ENCODE results near the gene PTPRK. TPM values are rescaled to one million over a fixed set of nuclear protein-coding genes. Genes with fewer than 3 reads are reported as not detected.

PTPRK gene
- total and polyA plus RNA-seq, 9 of the 15 experiments (the other 6 are each of a cell fraction or from before 2014, with no cell fraction given), result 0.04 to 0.51 TPM; not detected in 7

DNA sequence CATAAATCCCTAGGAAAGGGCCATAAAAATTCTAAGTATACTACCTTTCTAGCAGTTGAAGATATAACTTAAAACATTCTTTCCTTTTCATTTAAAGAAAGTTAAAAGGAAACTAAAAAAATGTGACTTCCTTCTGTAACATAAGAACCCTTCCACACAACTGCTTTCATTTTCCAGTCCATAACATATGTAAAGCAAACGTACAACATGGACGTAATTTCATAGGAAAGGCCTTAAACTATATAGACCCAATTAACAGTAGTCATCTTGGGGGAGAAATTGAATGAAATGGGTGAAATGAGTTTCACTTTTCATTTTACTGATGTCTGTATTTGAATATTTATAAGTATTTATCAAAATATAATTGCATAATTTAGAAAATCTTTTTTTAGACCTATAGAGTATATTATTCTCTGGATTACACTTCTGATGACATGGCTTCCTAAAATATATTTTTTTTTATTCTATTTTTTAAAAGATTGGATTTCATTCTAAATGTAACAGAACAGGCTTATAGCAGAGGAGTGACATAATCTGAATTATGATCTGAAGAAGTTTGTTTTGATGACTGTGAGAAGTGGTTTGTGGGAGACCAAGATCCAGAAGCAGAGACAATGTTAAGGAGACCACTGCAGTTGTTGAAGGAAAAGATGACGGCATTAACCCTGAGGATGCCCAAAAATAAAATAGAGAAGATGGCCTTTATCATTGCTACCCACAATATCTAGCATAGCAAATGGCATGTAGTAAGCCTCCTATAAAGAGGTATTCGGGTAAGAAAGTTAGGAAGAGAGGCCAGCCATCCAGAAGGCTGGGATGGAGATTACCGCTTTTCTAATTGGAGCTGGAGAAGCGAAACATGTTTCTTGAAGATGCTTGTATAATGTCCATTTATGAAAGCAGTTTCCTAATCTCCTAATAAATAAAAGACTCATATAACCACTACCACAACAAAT, 260.4 kb downstream of the PTPRK start:
- Histone ChIP-seq H3K4me1 (replicated peaks in 1 of 2; ENCODE audit: control insufficient read depth in 2 of 2, insufficient read depth in 2 of 2, low read length in 2 of 2) (no peaks in the 10 kb centered on the region), H3K27ac (ENCODE audit: extremely low read depth, low read depth, low read length) (no peak overlapping the region), H3K36me3 (ENCODE audit: control insufficient read depth, insufficient read depth, low read length) (no peaks in the 10 kb centered on the region), H3K79me2 (ENCODE audit: control insufficient read depth, insufficient read depth, low read length) (no peaks in the 10 kb centered on the region), H3K4me2 (ENCODE audit: insufficient read depth, low read length) (no peak overlapping the region), H3K9me3 (replicated peaks; ENCODE audit: control insufficient read depth, insufficient read depth, low read depth, low read length) (no peaks in the 10 kb centered on the region), H3K4me3 (no peak overlapping the region), H3K9ac (ENCODE audit: insufficient read depth in 1 of 2, low read depth in 2 of 2, low read length in 2 of 2) (no peak overlapping the region), H2AFZ (ENCODE audit: low read depth, low read length) (no peak overlapping the region), H4K20me1 (replicated peaks; ENCODE audit: control insufficient read depth, insufficient read depth, low read length) (no peaks in the 10 kb centered on the region), H3K9me1 (ENCODE audit: control insufficient read depth, insufficient read depth, low read length) (no peaks in the 10 kb centered on the region), H3K27me3 (ENCODE audit: control insufficient read depth in 2 of 2, insufficient read depth in 2 of 2, low read length in 2 of 2) (no peaks in the 10 kb centered on the region)
- FAIRE-seq (no peak), ATAC-seq (no peak), DNase-seq (ENCODE audit: extremely low read depth in 1 of 4, low spot score in 3 of 4) (no peak)
- 2% methylated on average over 6 of the region's 6 CpGs for WGBS (ENCODE audit: insufficient coverage, low coverage, missing lambda C conversion rate)
- no peak for TF ChIP-seq FOXA1 (IDR thresholded peaks at IDR 0.05; ENCODE audit: borderline replicate concordance)
- TF ChIP-seq CREB3L1 (IDR thresholded peaks at IDR 0.05; ENCODE audit: borderline replicate concordance, low read depth), result no peak
- no peak for TF ChIP-seq SOX6 (IDR thresholded peaks at IDR 0.05)
- TF ChIP-seq SIRT6 (IDR thresholded peaks at IDR 0.05; ENCODE audit: low read depth, low read length), result no peak
- no peak for TF ChIP-seq L3MBTL2 (IDR thresholded peaks at IDR 0.05)
- TF ChIP-seq ZNF384 (IDR thresholded peaks at IDR 0.05; ENCODE audit: low read depth, low read length), result no peak
- no peak for TF ChIP-seq RB1 (IDR thresholded peaks at IDR 0.05; ENCODE audit: low read depth)
- TF ChIP-seq ZNF778 (CRISPR knock-in tag; IDR thresholded peaks at IDR 0.05), result no peak
- no peak for TF ChIP-seq SUPT5H (IDR thresholded peaks at IDR 0.05)
- intact Hi-C loops (cut with micrococcal nuclease) (no loop called here), in situ Hi-C loops (cut with MboI) (no loop called here)
- ChIA-PET CTCF (ENCODE audit: low intra/inter-chr PET ratio) (no interaction called here), POLR2A (no interaction called here)
- no TSS peak for BruUV-seq (replicated peaks)

Measured in K562 (cell line).